HepG2 (cell line): ENCODE data around the gene NOTUM. TPM values are rescaled to one million over a fixed set of nuclear protein-coding genes. Genes with fewer than 3 reads are reported as not detected.
A peak's percentile ranks its signal among the peaks of the same experiment; 100 is the strongest.

Source experiments
- CC2D1A ChIP-seq: sonication (generic); formaldehyde crosslinking; IDR thresholded peaks from 2 replicates; pipeline ENCODE4 v1.8.1; 2023; ENCODE audit warnings: mild to moderate bottlenecking, missing genetic modification reagents
- ETS1 ChIP-seq: sonication (generic); formaldehyde crosslinking; IDR thresholded peaks from 2 replicates; pipeline ENCODE4 v1.4.0; 2020; ENCODE audit warnings: missing genetic modification reagents
- FLYWCH1 ChIP-seq: sonication (generic); formaldehyde crosslinking; IDR thresholded peaks from 2 replicates; pipeline ENCODE4 v1.8.1; 2023; ENCODE audit warnings: mild to moderate bottlenecking, missing genetic modification reagents
- GABPB1 ChIP-seq: IDR thresholded peaks from 2 replicates; pipeline ENCODE4 v1.6.1; 2016; ENCODE audit warnings: mild to moderate bottlenecking, missing genetic modification reagents, moderate library complexity, missing compliant biosample characterization
- HIC2 ChIP-seq: sonication (generic); formaldehyde crosslinking; IDR thresholded peaks from 2 replicates; pipeline ENCODE4 v1.9.0; 2022; ENCODE audit warnings: low read depth, missing genetic modification reagents
- KDM3A ChIP-seq: IDR thresholded peaks from 2 replicates; pipeline ENCODE4 v1.6.1; 2018; ENCODE audit warnings: low read depth, missing compliant biosample characterization
- LBX2 ChIP-seq: sonication (generic); formaldehyde crosslinking; IDR thresholded peaks from 2 replicates; pipeline ENCODE4 v1.5.0; 2020; ENCODE audit warnings: missing genetic modification reagents, mild to moderate bottlenecking, borderline replicate concordance
- MAZ ChIP-seq, 2 experiments: sonication (generic) in 1 of 2; formaldehyde crosslinking in 1 of 2; IDR thresholded peaks; 2 replicates each; pipeline versions ENCODE4 v1.5.0 to v1.6.1; 2012 to 2020; ENCODE audit warnings: low read depth in 2 of 2, mild to moderate bottlenecking in 2 of 2, borderline replicate concordance in 1 of 2, improper control_type of control experiment in 1 of 2, low read length in 1 of 2, missing genetic modification reagents in 1 of 2, moderate library complexity in 1 of 2
- NCOA5 ChIP-seq: sonication (generic); formaldehyde crosslinking; IDR thresholded peaks from 2 replicates; pipeline ENCODE4 v1.4.0; 2020; ENCODE audit warnings: missing genetic modification reagents
- ONECUT2 ChIP-seq: sonication (generic); formaldehyde crosslinking; IDR thresholded peaks from 2 replicates; pipeline ENCODE4 v1.4.0; 2020; ENCODE audit warnings: missing genetic modification reagents
- REXO4 ChIP-seq: sonication (generic); formaldehyde crosslinking; IDR thresholded peaks from 2 replicates; pipeline ENCODE4 v1.8.0; 2022; ENCODE audit warnings: missing genetic modification reagents, mild to moderate bottlenecking, borderline replicate concordance
- SKIL ChIP-seq: sonication (generic); formaldehyde crosslinking; IDR thresholded peaks from 2 replicates; pipeline ENCODE4 v1.8.0; 2022; ENCODE audit warnings: missing genetic modification reagents, mild to moderate bottlenecking, moderate library complexity, borderline replicate concordance
- SMYD3 ChIP-seq: sonication (generic); formaldehyde crosslinking; IDR thresholded peaks from 2 replicates; pipeline ENCODE4 v1.8.1; 2023; ENCODE audit warnings: mild to moderate bottlenecking, missing genetic modification reagents
- SUZ12 ChIP-seq: fragments of 150-350 bp; IDR thresholded peaks from 2 replicates; pipeline ENCODE4 v1.6.1; 2014; ENCODE audit warnings: low read depth, low read length
- ZNF598 ChIP-seq: sonication (generic); formaldehyde crosslinking; IDR thresholded peaks from 2 replicates; pipeline ENCODE4 v1.5.1; 2020; ENCODE audit warnings: mild to moderate bottlenecking, missing genetic modification reagents, borderline replicate concordance
- ZNF644 ChIP-seq: IDR thresholded peaks from 2 replicates; pipeline ENCODE4 v1.6.1; 2016; ENCODE audit warnings: low read depth
- ZNF687 ChIP-seq: sonication (generic); formaldehyde crosslinking; IDR thresholded peaks from 2 replicates; pipeline ENCODE4 v1.5.1; 2020; ENCODE audit warnings: mild to moderate bottlenecking, missing genetic modification reagents, moderate library complexity
- ZNF776 ChIP-seq: sonication (generic); formaldehyde crosslinking; IDR thresholded peaks from 2 replicates; pipeline ENCODE4 v1.4.0; 2020; ENCODE audit warnings: mild to moderate bottlenecking, missing genetic modification reagents
- polyA plus RNA-seq, 8 experiments: library from polyadenylated mRNA; depleted of rRNA in 3 of 8; stranded (reverse) in 7 of 8; unstranded in 1 of 8; fragments of >200 nt; fragmentation: Illumina TruSeq in 4 of 8; extraction: Trizol in 4 of 8; gene quantifications; 2 replicates each; pipeline versions ENCODE4 v1.2.1 to v1.2.3, GENCODE V29; 2011 to 2016; ENCODE audit warnings: low read depth in 4 of 8, missing spikeins in 1 of 8, mixed read lengths in 1 of 8; ENCODE audit not compliant: insufficient read depth in 1 of 8
- total RNA-seq, 5 experiments: library from RNA; depleted of rRNA; stranded (reverse); fragments of >200 nt; fragmentation: Illumina TruSeq; extraction: Trizol; gene quantifications; 2 replicates each; pipeline ENCODE4 v1.2.3, GENCODE V29; 2016; ENCODE audit warnings: low read depth in 1 of 5

Gene NOTUM
- total and polyA plus RNA-seq, 2 of the 13 experiments (the other 11 are each of a cell fraction or from before 2014, with no cell fraction given), result 150 to 160 TPM

- TF ChIP-seq ZNF687 (0 out of 2 replicates have a peak, but pooled peaks have one; percentile 32), SMYD3 (CRISPR knock-in tag) (no peak), GABPB1 (CRISPR knock-in tag) (no peak), SUZ12 (no peak), HIC2 (CRISPR knock-in tag) (no peak), NCOA5 (CRISPR knock-in tag) (no peak), ETS1 (no peak), CC2D1A (no peak), LBX2 (CRISPR knock-in tag) (no peak), MAZ (IDR thresholded peaks at IDR 0.05; ENCODE audit: borderline replicate concordance, low read depth, low read length) (no peak), MAZ (CRISPR knock-in tag; IDR thresholded peaks at IDR 0.05; ENCODE audit: low read depth) (no peak), KDM3A (CRISPR knock-in tag) (no peak), ZNF644 (no peak), REXO4 (no peak), ZNF598 (CRISPR knock-in tag) (no peak), SKIL (CRISPR knock-in tag) (no peak), ONECUT2 (CRISPR knock-in tag) (no peak), ZNF776 (CRISPR knock-in tag) (no peak), FLYWCH1 (no peak)
These were observed 40.1 kb downstream of the NOTUM start (continued) for GRCh38 chr17:81920612-81921536.
